Activated CD4-positive, alpha-beta memory T cell treated with anti-CD3 and anti-CD28 coated beads, Interleukin-2, amount 10 ng/mL, durations not matched to agents 7 days and 5 days (primary cell): ENCODE measurements around the gene ZIC2. TPM values are rescaled to one million over a fixed set of nuclear protein-coding genes. Genes with fewer than 3 reads are reported as not detected.

Experiments used
- total RNA-seq, 2 experiments: library from RNA; stranded (reverse); gene quantifications; one replicate each; pipeline ENCODE4 v1.2.3, GENCODE V29; 2021

Gene ZIC2
- total RNA-seq, 2 experiments from 2014 or later, result 0.50 to 1.0 TPM

Other genes with a start within 250 kb of the ZIC2 start
- gene ZIC5, start 10.0 kb upstream of the ZIC2 start, total RNA-seq, result not detected
- 10 to 100 TPM; 11.7 to 12.2 TPM for gene PCCA, start 107.3 kb downstream of the ZIC2 start, total RNA-seq